Cardiac fibroblast (primary cell): ENCODE results near the gene CENPP.

ENCODE experiments used
- DNase-seq, 2 donors: peaks; one replicate each; pipeline versions ENCODE4 v3.0.0 to v3.0.0-alpha.2; 2010; ENCODE audit warnings: low read depth in 2 of 2
- H3K4me3 ChIP-seq, 2 donors: replicated peaks in 1 of 2; 1 replicate in 1 of 2; 2 replicates in 1 of 2; pipeline ENCODE4 v1.5.1; 2011; ENCODE audit warnings: low read depth in 2 of 2, low read length in 2 of 2, mild to moderate bottlenecking in 2 of 2, moderate library complexity in 1 of 2
- TF ChIP-seq, protein P1 (sequence below): IDR thresholded peaks from one replicate; pipeline ENCODE4 v1.5.1; 2011; ENCODE audit warnings: low read depth, mild to moderate bottlenecking, low read length, inconsistent platforms

CENPP gene

DNA sequence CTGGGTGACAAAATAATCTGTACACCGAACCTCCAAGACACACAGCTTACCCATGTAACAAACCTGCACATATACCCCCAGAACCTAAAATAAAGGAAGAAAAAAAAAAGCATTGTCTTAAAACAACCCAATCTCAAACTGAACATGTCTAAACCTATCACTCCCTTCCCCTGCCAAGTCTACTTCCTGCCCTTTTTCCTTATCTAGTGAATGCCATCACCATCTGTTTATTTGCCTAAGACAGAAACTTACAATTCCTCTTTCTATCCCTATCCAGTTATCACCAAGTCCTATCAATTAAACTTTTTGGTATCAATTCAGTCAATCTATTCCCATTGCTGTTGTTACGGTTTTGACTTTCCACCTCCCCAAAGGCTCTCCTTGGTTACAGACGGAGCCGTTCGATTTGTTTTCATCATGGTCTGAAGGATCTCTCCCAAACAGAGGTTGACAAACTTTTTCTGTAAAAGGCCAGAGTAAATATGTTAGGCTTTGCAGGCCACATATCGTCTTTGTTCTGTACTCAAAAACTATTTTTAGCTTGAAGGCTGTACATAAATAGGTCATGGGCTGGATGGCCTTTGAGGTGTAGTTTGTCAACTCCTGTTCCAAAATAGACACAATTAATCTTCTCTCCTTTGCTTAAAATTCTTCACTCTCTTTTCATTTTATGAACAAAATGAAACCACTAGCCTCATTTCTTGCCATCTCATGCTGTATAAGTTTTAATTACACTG is 12.7 kb upstream of the CENPP start:
- no peak overlapping the region for H3K4me3 ChIP-seq
- TF ChIP-seq, protein P1, sequence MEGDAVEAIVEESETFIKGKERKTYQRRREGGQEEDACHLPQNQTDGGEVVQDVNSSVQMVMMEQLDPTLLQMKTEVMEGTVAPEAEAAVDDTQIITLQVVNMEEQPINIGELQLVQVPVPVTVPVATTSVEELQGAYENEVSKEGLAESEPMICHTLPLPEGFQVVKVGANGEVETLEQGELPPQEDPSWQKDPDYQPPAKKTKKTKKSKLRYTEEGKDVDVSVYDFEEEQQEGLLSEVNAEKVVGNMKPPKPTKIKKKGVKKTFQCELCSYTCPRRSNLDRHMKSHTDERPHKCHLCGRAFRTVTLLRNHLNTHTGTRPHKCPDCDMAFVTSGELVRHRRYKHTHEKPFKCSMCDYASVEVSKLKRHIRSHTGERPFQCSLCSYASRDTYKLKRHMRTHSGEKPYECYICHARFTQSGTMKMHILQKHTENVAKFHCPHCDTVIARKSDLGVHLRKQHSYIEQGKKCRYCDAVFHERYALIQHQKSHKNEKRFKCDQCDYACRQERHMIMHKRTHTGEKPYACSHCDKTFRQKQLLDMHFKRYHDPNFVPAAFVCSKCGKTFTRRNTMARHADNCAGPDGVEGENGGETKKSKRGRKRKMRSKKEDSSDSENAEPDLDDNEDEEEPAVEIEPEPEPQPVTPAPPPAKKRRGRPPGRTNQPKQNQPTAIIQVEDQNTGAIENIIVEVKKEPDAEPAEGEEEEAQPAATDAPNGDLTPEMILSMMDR, result no peak
- DNase-seq, result peak in 1 of 2 donors; percentile 25

DNA sequence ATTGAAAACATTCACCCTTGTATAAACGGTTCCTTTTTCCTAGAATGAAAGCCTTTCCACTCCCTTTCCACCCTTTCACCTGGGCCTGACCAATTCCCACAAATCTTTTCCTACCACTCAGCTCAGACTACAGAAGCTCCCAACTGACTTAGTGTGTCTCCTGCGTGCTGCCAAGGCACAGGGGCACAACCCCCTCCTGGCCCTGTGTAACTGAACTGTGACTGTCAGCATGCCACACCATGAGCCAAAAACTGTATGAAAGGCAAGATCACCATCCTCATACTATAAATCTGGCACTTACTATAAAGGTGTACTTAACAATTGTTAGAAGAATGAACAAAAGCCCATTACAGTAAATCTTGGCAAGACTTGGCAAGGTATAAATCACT is 12.1 kb upstream of the CENPP start:
- H3K4me3 ChIP-seq, result no peak overlapping the region
- TF ChIP-seq, protein P1, result no peak
- no peak for DNase-seq

DNA sequence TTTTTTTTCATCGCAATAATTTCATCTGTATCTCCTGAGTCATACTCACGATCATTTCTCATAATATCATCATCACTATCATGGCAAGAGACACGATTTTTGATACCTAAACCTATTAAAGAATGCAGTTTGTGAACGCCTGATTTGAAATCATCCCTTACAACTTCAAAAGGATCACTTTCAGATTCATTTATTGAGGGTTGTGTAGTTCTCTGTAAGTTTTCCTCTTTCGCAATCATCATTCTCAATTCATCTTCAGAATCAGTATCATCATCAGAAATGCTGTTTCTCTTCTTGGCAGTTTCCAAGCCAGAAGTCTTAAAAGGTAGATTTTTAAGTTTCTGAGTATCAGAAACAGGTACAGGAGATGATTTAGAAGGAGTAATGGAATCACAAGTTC is 10.3 kb upstream of the CENPP start:
- TF ChIP-seq, protein P1, result no peak
- no peak for DNase-seq

DNA sequence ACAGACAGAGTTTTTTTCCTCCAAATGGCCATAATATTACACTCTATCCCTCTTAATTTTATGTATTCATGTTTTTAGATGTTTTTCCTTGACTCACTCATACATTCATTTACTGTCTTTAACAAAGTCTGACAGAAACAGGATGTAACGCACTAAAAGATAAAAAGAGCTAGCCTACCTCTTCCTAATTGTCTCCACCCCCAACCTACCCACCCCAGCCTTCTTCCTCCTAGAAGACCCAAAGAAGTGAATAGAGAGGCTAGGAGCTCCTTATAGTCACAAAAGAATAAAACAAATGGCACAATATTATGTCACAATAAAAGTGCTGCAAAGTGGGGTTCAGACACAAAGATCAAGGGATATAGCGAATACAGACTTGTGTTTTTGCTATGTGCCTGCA is 1.3 kb upstream of the CENPP start:
- TF ChIP-seq, protein P1, result no peak
- H3K4me3 ChIP-seq, result peak overlapping the region; percentile 71 to 83
- no peak for DNase-seq

More for the DNA sequence above, 10.3 kb upstream of the CENPP start:
- H3K4me3 ChIP-seq, result no peak overlapping the region

DNA sequence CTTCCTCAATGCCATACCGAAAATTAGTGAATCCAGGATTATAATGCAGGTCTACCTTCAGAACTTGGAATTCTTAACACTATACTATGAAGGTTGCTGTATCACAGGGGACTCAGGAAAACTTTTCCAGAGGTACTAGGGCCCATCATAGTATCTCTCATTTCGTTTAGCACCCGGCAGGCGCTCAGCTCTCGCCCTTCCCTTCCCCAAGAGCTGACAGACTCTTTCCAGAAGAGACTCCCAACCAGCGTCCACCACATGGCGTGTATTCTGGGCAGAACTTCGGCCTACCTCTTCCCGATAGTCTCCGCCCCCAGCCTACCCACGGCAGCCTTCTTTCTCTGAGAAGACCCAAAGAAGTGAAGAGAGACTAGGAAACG is 874 bp upstream of the CENPP start:
- no peak for DNase-seq
- TF ChIP-seq, protein P1, result no peak
- peak overlapping the region; percentile 71 to 83 for H3K4me3 ChIP-seq

DNA sequence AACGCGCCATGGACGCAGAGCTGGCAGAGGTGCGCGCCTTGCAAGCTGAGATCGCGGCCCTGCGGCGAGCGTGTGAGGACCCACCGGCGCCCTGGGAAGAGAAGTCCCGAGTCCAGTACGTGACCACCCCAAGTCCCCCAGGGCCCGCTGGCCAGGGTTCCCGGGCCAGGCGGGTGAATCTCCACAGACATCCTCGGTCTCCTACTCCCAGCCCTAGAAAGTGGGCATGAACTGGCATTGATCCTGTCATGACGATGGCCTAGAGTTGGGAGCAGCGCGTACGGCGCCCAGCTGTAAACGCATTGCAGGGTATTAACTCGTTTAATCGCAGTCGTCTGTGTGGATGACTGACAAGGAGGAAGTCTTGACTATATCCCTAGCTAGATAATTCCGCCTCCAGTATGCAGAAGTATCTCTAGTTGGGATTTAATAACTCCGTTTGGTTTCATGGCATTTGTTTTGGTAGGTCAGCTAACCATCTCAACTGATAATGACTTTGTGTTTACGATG is 293 bp downstream of the CENPP start:
- DNase-seq, result no peak
- TF ChIP-seq, protein P1, result no peak
- H3K4me3 ChIP-seq, result peak overlapping the region; percentile 71 to 83
